HL-60/S4 treated with phorbol 12-myristate 13-acetate at 8.2 ng/mL for 4 days and 3 days (cell line): ENCODE measurements around the gene KRTAP5-1.

Source experiments
- in situ Hi-C: fragments of 300-500 bp; cut with MboI; formaldehyde crosslinking; loops from 2 replicates; pipeline ENCODE4 v1.15.0; 2022; ENCODE audit warnings: low sequenced_read_pairs

The KRTAP5-1 gene

DNA sequence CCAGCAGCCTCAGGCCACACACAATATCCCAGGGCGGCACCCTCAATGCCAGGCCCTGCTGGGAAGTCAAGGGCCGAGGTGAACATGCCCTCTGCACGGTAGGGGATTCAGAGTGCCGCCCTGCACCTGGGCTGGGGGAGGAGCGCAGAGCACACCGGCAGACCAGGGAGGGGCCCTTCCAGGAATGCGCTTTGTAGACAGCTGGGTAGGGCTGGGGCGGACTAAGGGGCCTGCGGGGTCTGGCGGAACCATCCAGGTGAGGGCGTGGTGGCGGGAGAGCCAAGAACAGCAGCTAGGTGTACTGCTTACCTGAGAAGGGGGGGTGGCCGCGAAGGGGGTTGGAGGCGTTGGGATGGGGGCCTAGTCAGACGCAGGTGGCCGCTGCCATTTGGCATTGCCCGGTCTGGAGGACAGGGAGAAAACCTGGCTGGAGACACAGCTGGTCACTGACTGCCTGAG, 39.0 kb downstream of the KRTAP5-1 start:
- in situ Hi-C loops: no loop called here

DNA sequence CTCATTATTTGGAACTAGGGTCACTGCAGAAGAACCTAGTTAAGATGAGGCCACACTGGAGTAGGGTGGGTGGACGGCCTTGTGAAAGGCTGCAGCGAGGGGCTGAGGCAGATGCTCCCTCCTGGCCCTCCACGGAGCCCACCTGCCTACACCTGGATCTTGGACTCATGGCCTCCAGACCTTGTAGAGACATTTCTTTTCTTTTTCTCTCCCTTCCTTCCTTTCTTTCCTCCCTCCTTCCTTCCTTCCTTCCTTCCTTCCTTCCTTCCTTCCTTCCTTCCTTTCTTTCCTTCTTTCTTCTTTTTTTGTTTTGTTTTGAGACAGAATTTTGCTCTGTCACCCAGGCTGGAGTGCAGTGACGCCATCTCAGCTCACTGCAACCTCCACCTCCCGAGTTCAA, 39.7 kb downstream of the KRTAP5-1 start:
- in situ Hi-C loops: no loop called here

DNA sequence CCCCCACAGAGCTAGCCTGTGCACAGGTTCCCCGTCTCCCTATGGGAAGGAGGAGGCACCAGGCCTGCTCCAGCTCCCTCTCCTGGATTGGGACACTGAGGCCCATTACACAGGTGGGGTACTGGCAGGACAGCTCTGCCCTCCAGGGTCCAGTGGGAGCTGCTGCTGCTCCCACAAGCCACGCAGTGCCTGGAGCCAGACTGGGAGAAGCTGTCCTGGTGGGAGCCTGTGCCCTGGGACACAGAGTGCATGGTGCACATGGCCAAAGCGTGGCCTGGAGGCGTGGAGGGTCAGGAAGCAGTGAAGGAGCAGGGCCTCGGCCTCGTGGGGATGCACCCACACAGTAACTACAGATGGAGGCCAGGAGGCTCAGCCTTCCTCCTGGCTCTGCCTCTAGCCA, 40.5 kb downstream of the KRTAP5-1 start:
- in situ Hi-C loops: no loop called here

DNA sequence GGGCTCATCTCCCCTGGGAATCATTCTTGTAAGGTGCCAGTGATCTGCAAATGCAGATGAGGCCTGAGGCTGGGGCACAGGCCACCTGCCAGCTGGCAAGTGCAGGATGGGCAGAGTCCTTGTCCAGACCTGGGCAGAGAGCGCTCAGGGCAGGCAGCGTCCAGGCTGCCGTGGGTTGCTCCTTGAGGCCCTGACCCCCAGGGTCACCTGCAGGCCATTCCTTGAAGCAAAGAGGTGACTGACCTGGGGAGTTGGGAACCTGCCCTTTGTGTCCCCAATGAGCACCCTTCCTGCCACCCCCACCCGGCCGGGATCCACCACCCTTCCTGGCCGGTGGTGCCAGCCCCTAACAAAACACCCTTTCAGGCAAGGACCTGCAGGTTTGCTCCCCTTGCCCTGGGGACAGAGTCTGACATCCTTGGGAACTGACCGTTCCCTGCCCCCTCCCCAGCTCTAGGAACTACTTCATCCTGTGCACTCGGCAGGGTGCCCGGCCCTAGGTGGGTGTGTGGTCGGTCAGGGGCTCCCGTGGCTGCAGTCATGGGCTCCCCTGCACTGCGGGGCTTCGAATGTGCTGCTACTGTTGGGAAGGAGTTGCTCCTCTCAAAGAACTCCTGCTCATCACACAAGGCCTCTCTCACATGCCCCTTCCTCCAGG, 41.3 kb downstream of the KRTAP5-1 start:
- in situ Hi-C loops: no loop called here

DNA sequence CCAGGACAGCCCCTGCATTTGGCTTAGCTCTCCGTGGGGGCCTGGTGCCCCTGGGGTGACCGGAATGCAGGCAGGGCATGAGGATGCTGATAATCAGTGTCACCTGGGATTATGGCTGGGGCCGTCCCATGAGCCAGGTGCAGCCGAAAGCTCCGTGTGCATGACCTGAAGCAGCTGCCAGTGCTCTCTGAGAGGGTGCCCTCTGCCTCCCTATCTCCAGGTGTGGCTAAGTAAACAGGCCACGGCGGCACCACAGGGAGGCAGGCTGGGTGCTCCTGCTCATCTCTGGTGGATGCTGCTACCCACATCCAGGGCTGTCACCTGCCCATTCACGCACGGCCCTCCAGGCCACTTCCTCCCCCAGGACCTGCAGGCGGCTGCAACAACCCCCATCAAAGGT, 42.8 kb downstream of the KRTAP5-1 start:
- in situ Hi-C loops: no loop called here

DNA sequence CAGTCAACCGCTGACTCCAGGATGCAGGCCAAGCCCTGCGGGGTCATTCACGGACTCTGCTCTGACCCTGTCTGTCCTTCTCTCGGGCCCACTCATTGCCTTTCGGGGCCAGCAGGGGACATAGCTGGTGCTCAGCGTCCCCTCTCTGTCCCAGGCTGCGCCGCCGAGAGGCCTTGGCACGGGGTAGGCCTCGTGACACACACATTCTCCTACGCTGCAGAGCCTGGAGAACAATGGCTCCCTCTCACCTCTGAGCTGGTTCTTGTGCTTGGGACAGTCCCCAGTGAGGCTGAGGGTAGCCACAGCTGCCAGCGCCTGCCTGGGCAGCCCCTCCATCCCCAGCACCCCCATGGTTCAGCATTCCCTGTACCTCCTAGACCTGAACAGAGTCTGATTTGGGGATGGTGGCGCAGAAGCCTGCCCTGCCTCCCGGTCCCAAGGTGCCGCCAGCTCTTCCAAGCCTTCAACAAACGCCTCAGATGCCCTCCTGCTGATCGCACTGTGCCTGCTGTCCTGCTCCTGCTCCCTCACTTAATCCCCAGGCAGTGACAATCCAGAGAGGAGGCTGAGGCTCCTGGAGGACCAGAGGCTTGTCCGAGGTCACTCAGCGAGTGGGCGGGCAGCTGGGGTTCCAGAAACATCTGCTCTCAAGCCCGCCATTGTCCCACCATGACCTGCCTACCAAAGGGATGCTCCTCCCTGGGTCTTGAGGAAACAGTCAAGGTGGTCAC, 43.4 kb downstream of the KRTAP5-1 start:
- in situ Hi-C loops: no loop called here

DNA sequence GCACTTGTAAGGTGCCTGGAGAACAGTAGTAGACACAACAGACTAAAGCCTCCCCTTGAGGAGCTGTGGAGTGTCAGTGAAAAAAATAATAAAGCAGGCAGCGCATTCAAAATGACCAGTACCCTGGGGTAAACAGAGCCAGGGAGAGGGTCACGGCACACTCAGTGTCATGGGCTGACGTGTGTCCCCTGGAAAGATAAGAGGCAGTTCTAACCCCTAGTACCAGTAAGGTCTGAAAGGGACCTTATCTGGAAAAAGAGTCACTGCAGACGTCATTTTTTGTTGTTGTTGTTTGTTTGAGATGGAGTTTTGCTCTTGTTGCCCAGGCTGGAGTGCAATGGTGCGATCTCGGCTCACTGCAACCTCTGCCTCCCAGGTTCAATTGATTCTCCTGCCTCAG, 45.0 kb downstream of the KRTAP5-1 start:
- in situ Hi-C loops: no loop called here

DNA sequence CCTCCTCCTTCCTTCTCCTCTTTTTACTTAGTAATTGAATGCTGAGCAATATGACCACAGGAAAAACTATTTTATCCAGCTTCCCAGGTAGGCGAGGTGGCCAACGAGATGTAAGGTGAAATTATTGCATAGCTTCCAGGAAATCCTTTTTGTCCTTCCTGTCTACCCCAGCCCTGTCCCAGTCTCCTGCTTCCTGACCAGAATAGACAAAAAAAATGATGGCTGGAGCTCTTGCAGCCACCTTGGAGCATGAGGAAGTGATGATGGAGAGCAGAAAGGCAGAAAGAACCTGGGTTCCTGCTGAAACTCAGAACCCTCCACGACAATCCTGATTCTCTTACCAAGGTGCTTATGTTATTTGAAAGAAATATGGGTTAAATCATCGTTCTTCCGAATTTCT, 46.9 kb downstream of the KRTAP5-1 start:
- in situ Hi-C loops: no loop called here

DNA sequence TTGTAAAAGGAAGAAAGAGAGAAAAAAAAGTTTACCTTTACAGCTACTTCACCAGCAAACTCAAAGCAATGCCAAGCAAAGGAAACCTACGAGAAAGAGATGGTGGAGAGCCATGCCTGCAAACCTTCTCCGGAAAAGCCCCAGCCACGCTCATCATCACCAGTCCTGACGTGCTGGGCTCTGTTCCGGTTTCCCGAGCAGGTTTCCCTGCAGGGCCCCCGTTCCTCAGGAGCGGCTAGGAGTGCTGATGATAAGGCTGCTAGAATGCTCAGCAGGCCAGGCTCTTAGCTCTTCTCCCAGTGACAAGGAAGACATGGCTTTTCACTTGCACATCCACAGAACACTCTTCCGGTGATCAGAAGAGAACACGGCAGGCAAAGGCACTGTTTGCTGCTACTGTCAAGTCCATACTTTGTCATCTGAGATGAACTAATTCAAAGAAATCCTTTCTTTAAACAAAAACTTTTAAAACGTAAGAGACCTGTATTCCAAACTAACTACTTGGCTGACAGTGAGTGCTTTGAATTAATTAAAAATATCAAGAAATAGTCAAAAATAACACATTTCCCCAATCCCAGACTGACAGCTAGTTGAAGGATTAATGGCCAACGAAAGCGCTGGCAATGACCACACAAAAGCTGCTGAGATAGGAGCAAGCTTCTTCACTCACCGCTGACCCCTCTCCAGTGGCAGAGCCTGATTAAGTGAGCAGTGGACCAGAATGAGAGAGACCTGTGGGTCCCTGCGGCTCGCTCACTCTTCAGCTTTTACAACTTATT, 48.8 kb downstream of the KRTAP5-1 start:
- in situ Hi-C loops: no loop called here

DNA sequence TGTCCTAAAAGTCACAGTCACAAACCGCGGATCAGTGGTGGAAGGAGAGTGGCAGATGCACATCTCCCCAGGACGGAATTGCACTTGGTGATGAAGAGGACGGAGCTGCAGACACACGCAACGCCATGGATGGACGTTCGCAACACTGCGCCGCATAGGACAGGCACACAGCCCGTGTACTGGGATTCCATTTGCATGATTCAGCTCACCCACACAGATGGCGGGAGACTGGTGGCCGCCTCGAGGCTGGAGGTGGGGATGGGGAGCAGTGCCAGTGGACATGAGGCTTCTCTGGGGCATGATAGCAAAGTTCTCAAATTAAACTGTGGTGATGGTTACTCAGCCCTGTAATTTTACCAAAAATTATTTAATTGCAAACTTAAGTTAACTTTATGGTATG, 50.4 kb downstream of the KRTAP5-1 start:
- in situ Hi-C loops: no loop called here
